NCI-H82 treated with DMSO at 0.1 percent for 48 hours (cell line): Measurements from ENCODE around the gene OR2M5.

Experiments used
- DNase-seq: peaks from one replicate; lab custom pipeline; 2025; ENCODE audit not compliant: unreplicated experiment; lab: John Stamatoyannopoulos, UW

The OR2M5 gene, protein sequence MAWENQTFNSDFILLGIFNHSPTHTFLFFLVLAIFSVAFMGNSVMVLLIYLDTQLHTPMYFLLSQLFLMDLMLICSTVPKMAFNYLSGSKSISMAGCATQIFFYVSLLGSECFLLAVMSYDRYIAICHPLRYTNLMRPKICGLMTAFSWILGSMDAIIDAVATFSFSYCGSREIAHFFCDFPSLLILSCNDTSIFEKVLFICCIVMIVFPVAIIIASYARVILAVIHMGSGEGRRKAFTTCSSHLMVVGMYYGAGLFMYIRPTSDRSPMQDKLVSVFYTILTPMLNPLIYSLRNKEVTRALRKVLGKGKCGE

GRCh38 chr1:248144513-248145198 lies at the start of gene OR2M5:
Gene OR2M5 (plus strand): TSS chr1:248145148. CDS start chr1:248145148, 0 bp downstream.
- DNase-seq = no peak

DNA sequence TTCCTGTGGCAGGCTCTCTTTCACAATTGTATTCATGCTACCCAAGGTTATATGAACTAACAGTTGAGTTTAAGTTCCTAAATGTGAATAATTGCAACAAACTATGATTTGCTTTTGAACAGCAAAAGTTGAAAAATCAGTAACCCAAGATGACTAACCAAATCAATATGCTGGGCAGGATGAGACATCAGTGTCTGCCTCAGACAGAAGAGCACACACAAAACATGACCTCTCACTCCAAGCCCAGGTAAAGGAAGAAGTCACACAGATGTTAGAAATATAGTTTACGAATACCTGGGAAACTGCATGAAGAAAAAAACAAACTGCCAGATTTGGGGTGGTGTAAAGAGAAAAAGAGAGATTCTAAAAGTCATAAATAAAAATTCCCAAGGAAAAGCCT lies 46.4 kb upstream of the OR2M5 start:
- no peak for DNase-seq

DNA sequence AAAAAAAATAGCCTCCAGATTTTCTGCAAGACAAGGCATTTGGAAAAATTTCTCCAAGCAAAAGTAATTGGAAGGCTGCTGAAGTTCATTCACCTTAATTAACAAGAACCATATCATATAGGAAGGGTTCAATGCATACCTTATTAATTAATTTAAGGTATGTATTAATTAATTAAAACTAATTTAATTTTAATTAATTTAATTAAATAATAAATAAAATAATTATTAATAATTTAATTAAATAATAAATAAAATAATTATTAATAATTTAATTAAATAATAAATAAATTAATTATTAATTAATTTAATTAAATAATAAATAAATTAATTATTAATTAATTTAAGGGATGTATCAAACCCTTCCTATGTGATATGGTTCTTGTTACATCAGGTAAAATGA lies 42.1 kb upstream of the OR2M5 start:
- DNase-seq = no peak

GRCh38 chr1:248111157-248111556 lies 33.8 kb upstream of the OR2M5 start:
- no peak for DNase-seq

- no peak for DNase-seq
Observed at GRCh38 chr1:248114890-248115289, 30.1 kb upstream of the OR2M5 start.

- DNase-seq = no peak
Observed at GRCh38 chr1:248127653-248128052, 17.3 kb upstream of the OR2M5 start.

DNA sequence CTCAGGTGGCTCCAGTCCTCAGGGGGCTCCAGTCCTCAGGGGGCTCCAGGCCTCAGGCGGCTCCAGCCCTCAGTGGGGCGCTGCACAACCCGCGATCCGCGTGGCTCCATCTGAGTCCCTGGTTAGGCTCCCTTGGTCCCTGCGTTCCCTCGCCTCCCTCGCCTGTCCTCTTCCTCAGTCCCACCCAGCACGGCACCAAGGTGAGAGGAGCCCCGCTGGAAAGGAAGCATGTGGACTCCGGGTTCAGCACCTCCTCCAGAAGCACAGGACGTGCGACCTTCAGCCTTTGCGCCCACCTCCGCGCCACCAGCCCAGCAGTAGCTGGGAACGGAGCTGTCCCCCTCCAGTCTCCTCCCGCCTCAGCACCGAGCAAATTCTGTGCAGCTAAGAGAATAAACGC lies 8.1 kb upstream of the OR2M5 start:
- DNase-seq = no peak

GRCh38 chr1:248140846-248141245 lies 4.1 kb upstream of the OR2M5 start:
- DNase-seq = no peak

- no peak for DNase-seq
Observed at GRCh38 chr1:248143311-248143710, 1.6 kb upstream of the OR2M5 start.

- no peak for DNase-seq
Observed at GRCh38 chr1:248152056-248152827, 7.3 kb downstream of the OR2M5 start.

DNA sequence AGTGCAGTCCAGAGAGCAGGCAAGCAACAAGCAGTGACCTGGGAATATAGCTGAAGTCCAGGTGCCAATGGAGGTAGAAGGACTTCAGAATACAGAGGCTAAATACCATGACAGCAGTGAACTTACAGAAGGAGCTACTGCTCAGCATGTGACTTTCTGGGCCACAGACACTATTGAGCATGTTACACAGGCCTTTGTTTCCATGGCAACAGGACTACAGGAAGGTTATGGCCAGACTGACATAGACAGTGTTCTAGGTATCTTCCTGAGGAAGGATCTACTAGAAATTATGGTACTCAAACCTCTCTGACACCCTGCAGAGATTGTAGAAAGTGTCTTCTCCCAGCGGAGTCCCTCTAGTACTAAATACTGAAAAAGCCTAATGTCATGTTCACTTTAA lies 11.0 kb downstream of the OR2M5 start:
- no peak for DNase-seq

GRCh38 chr1:248158758-248159157 lies 13.8 kb downstream of the OR2M5 start:
- DNase-seq = no peak

GRCh38 chr1:248164031-248164430 lies 19.1 kb downstream of the OR2M5 start:
- no peak for DNase-seq

GRCh38 chr1:248165186-248165585 lies 20.2 kb downstream of the OR2M5 start:
- DNase-seq = no peak

DNA sequence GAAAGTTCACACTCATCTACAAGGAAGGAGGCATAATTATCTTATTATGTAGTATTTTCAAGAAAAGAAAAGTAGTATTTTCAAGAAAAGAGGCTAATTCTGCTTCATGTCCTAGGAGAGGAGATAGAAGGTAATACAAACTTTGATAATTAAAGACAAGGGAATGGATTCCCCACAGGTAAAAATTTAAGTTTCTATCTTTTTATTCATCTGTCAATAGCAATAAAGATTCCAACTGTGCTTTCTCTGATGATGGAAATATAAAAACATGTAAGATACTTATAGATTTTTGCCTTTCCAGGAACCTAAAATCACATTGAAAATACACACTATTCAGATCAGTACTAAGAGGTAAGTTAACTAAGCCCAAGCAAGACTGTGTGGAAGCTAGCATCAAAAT lies 29.6 kb downstream of the OR2M5 start, which contains the start of gene OR2M2:
Gene OR2M2 (plus strand): TSS at position 301 of the 400 bp plus-strand sequence. CDS start 5,165 bp downstream, outside the sequence.
- DNase-seq = no peak

DNA sequence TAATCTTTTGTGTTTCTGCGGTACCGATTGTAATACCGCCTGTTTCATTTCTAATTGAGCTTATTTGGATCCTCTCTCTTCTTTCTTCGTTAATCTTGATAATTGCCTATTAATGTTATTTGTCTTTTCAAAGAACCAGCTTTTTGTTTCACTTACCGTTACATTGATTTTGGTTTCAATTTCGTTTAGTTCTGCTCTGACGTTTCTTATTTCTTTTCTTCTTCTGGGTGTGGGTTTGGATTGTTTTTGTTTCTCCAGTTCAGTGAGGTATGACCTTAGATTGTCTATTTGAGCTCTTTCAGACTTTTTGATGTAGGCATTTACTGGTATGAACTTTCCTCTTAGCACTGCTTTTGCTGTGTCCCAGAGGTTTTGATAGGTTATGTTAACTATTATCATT lies 39.0 kb downstream of the OR2M5 start:
- DNase-seq = no peak

- no peak for DNase-seq
Observed at GRCh38 chr1:248187363-248187762, 42.4 kb downstream of the OR2M5 start.

DNA sequence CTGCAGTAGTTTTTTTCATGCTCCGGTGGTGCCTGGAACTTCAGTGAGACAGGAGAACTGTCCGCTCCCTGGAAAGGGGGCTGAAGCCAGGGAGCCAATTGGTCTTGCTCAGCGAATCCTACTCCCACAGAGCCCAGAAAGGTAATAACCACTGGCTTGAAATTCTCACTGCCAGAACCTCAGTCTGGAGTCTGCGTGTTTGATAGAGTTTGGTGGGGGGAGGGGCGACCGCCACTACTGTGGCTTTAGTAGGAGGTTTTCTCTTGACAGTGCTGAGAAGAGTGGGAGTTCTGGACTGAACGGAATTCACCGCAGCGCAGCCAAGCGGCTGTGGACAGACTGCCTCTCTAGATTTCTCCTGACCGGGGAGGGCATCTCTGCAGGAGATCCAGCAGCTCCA lies 44.1 kb downstream of the OR2M5 start:
- no peak for DNase-seq

GRCh38 chr1:248194117-248194516 lies 49.2 kb downstream of the OR2M5 start:
- DNase-seq = no peak
